Measurements from ENCODE around the gene ARHGAP9.

ARHGAP9 gene

GRCh38 chr12:57479376-57480115, at the start of gene ARHGAP9:
TSS of gene ARHGAP9 (minus strand) at chr12:57479866. CDS start at chr12:57479406, 460 bp downstream.
- no peak for DNase-seq (ENCODE audit: insufficient read length, low spot score)
- TF ChIP-seq, protein P1, sequence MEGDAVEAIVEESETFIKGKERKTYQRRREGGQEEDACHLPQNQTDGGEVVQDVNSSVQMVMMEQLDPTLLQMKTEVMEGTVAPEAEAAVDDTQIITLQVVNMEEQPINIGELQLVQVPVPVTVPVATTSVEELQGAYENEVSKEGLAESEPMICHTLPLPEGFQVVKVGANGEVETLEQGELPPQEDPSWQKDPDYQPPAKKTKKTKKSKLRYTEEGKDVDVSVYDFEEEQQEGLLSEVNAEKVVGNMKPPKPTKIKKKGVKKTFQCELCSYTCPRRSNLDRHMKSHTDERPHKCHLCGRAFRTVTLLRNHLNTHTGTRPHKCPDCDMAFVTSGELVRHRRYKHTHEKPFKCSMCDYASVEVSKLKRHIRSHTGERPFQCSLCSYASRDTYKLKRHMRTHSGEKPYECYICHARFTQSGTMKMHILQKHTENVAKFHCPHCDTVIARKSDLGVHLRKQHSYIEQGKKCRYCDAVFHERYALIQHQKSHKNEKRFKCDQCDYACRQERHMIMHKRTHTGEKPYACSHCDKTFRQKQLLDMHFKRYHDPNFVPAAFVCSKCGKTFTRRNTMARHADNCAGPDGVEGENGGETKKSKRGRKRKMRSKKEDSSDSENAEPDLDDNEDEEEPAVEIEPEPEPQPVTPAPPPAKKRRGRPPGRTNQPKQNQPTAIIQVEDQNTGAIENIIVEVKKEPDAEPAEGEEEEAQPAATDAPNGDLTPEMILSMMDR (IDR thresholded peaks at IDR 0.05; ENCODE audit: insufficient read depth, missing control alignments): no peak
- no peak for FAIRE-seq

DNA sequence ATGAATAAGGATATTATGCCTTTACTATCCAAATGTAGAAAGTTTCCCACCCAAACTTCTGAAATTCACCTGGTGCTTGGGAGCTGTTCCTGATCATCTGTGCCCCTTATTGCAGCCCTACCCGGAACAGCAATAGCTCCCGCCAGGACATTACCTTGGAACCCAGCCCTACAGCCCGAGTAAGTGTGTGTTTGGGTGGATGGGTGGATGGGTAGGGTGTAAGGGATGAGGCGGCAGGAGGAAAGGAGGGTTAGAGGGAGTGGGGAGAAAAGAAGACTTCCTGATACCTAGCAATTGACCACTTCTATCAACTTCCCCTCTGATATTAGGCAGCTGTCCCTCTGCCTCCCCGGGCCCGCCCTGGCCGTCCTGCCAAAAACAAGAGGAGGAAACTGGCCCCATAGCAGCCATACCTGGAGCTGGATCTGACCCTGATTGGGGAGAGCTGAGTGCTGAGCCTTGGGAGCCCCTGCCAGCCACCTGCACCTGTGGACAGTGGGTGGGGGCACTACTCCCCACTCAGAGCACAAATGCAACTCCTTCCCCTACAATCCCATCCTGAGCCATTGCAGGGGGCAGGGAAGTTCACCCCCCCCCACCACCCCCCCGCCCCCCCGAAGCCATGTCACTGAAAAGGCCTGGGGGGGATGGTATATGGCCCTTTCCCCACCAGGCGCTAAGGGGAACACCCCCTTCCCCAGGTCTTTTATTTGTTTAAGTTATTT, 49.3 kb upstream of the ARHGAP9 start:
- TF ChIP-seq, protein P1 (IDR thresholded peaks at IDR 0.05; ENCODE audit: insufficient read depth, missing control alignments): no peak
- FAIRE-seq: no peak
- no peak for DNase-seq (ENCODE audit: insufficient read length, low spot score)

DNA sequence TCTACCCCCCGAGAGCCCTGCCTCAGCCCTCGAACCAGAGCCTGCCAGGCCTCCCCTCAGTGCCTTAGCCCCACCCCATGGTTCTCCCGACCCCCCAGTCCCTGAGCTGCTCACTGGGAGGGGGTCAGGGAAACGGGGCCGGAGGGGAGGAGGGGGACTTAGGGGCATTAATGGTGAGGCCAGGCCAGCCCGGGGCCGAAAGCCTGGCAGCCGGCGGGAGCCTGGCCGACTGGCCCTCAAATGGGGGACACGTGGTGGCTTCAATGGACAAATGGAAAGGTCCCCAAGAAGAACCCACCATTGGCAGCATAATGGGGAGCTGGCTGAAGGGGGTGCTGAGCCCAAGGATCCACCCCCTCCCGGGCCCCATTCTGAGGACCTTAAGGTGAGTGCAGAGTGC, 48.5 kb upstream of the ARHGAP9 start:
- TF ChIP-seq, protein P1 (IDR thresholded peaks at IDR 0.05; ENCODE audit: insufficient read depth, missing control alignments): no peak
- FAIRE-seq: no peak
- no peak for DNase-seq (ENCODE audit: insufficient read length, low spot score)

- FAIRE-seq (no peak), DNase-seq (ENCODE audit: insufficient read length, low spot score) (no peak)
- TF ChIP-seq, protein P1 (IDR thresholded peaks at IDR 0.05; ENCODE audit: insufficient read depth, missing control alignments): no peak
Observed at GRCh38 chr12:57527184-57527583, 47.5 kb upstream of the ARHGAP9 start.

GRCh38 chr12:57526477-57527126, 46.9 kb upstream of the ARHGAP9 start:
- TF ChIP-seq, protein P1 (IDR thresholded peaks at IDR 0.05; ENCODE audit: insufficient read depth, missing control alignments): no peak
- DNase-seq (ENCODE audit: insufficient read length, low spot score): no peak
- FAIRE-seq: no peak

- FAIRE-seq (no peak), DNase-seq (ENCODE audit: insufficient read length, low spot score) (no peak)
- TF ChIP-seq, protein P1 (IDR thresholded peaks at IDR 0.05; ENCODE audit: insufficient read depth, missing control alignments): no peak
Observed at GRCh38 chr12:57525615-57526383, 46.1 kb upstream of the ARHGAP9 start.

Measured in D721Med (cell line).